Right lobe of liver (tissue), 6 donors: Measurements from ENCODE around the gene GPER1. TPM values are rescaled to one million over a fixed set of nuclear protein-coding genes. Genes with fewer than 3 reads are reported as not detected.
A peak's percentile ranks its signal among the peaks of the same experiment; 100 is the strongest.
"Not testable (repeated sequence)": the region's sequence is repeated elsewhere in the genome, so short reads cannot be mapped to it uniquely, and the experiment has no call there.

ENCODE experiments used
- ATAC-seq, 4 donors: fragments of 200-7000 bp; cut with Tn5 transposase; one replicate each; pipeline ENCODE4 v1.9.1; 2020; ENCODE audit warnings: mild to moderate bottlenecking in 4 of 4, moderate library complexity in 4 of 4
- DNase-seq, 3 donors: peaks; one replicate each; pipeline ENCODE4 v3.0.0-alpha.2; 2020
- H3K27ac ChIP-seq, 3 donors: fragments of 200-600 bp; one replicate each; pipeline ENCODE4 v1.8.0; 2022
- H3K27me3 ChIP-seq, 2 donors: fragments of 200-600 bp; one replicate each; pipeline ENCODE4 v1.8.0; 2022
- H3K36me3 ChIP-seq, 4 donors: fragments of 200-600 bp; sonication (generic) in 1 of 4; one replicate each; pipeline versions ENCODE4 v1.5.1 to v1.8.0; 2017 to 2022; ENCODE audit warnings: control low read depth in 1 of 4
- H3K4me1 ChIP-seq, 4 donors: fragments of 200-600 bp; sonication (generic) in 1 of 4; one replicate each; pipeline versions ENCODE4 v1.5.1 to v1.8.0; 2017 to 2022; ENCODE audit warnings: control low read depth in 1 of 4
- H3K4me3 ChIP-seq, 3 donors: fragments of 200-600 bp; one replicate each; pipeline ENCODE4 v1.8.0; 2022
- H3K9me3 ChIP-seq, 4 donors: fragments of 200-600 bp; sonication (generic) in 1 of 4; one replicate each; pipeline versions ENCODE4 v1.5.1 to v1.8.0; 2017 to 2022; ENCODE audit warnings: control low read depth in 1 of 4
- CTCF ChIP-seq, 4 donors: fragments of 200-600 bp in 3 of 4; fragments of 450-650 bp in 1 of 4; IDR thresholded peaks; one replicate each; pipeline versions ENCODE4 v1.5.1 to v1.8.0; 2016 to 2022; ENCODE audit warnings: antibody characterized with exemption in 4 of 4, mild to moderate bottlenecking in 2 of 4
- POLR2A ChIP-seq: fragments of 450-650 bp; IDR thresholded peaks from one replicate; pipeline ENCODE4 v1.6.1; 2017; ENCODE audit warnings: antibody characterized with exemption, mild to moderate bottlenecking
- WGBS: methylation state at CpG from one replicate; pipeline ENCODE4 v1.1.6; 2018; ENCODE audit warnings: low coverage, low lambda C conversion rate; ENCODE audit not compliant: insufficient coverage; ENCODE audit errors: missing lambda C conversion rate; 5-methylcytosine and 5-hydroxymethylcytosine counted together
- intact Hi-C, 2 donors: fragments of 100-400 bp; cut with DNase I; formaldehyde crosslinking; loops; one replicate each; pipeline versions ENCODE4 v1.11.2 to v1.14.1; 2022
- total RNA-seq, 6 experiments: library from RNA; depleted of rRNA in 2 of 6; stranded (reverse); fragments of >200 nt in 2 of 6; fragmentation: NEBNext Ultra II Directional in 3 of 6; extraction: Animal tissue kit (Norgen Biotek cat#: 25700) in 3 of 6; gene quantifications; one replicate each; pipeline versions ENCODE4 v1.1.0 to v1.2.4, GENCODE V29; 2016 to 2023
- donor health status: DM: no; HTN: yes; CAD: no.
- donor health status: DM: no; HTN: no; CAD: no.
- donor health status: DM: no; HTN: no; CAD: no.
- donor health status: DM: no; HTN: yes; CAD: no.
- donor health status: DM: no; HTN: yes; CAD: no.

Gene GPER1
- total RNA-seq, 6 experiments from 2014 or later = 7.0 to 26.4 (median 11.9) TPM

GRCh38 chr7:1070544-1071011, 17.3 kb upstream of the GPER1 start:
- intact Hi-C loops = no loop called here
- Histone ChIP-seq H3K36me3 (no peaks in the 10 kb centered on the region), H3K27me3 (no peaks in the 10 kb centered on the region), H3K27ac (no peak overlapping the region), H3K9me3 (no peaks in the 10 kb centered on the region), H3K4me3 (no peak overlapping the region), H3K4me1 (peaks cover 0 to 3% (median 0%) of the 10 kb centered on the region in 4 donors)
- 95% methylated on average over 24 of the region's 42 CpGs for WGBS
- ATAC-seq (no peak), DNase-seq (no peak)
- no peak for TF ChIP-seq CTCF (IDR thresholded peaks at IDR 0.05)
- no peak for TF ChIP-seq POLR2A

- H3K27me3 ChIP-seq = no peaks in the 10 kb centered on the region
- no peak for DNase-seq
- H3K4me1 ChIP-seq = no peaks in the 10 kb centered on the region
- H3K36me3 ChIP-seq = no peaks in the 10 kb centered on the region
- no peaks in the 10 kb centered on the region for H3K9me3 ChIP-seq
- no peak overlapping the region for H3K27ac ChIP-seq
- 80% methylated on average over 2 of the region's 19 CpGs for WGBS
- ATAC-seq = peak in 1 of 4 donors; percentile 17
- no peak overlapping the region for H3K4me3 ChIP-seq
- intact Hi-C loops = no loop called here
- TF ChIP-seq POLR2A = no peak
- TF ChIP-seq CTCF (IDR thresholded peaks at IDR 0.05) = no peak
These were observed 16.1 kb upstream of the GPER1 start for GRCh38 chr7:1071731-1072254.

- intact Hi-C loops = no loop called here
- DNase-seq (no peak), ATAC-seq (no peak)
- Histone ChIP-seq H3K9me3 (no peaks in the 10 kb centered on the region), H3K27me3 (no peaks in the 10 kb centered on the region), H3K27ac (no peak overlapping the region), H3K4me3 (no peak overlapping the region), H3K36me3 (no peaks in the 10 kb centered on the region), H3K4me1 (no peaks in the 10 kb centered on the region)
- WGBS = 83% methylated on average over 48 of the region's 61 CpGs
- no peak for TF ChIP-seq POLR2A
- no peak for TF ChIP-seq CTCF (IDR thresholded peaks at IDR 0.05)
These were observed 14.6 kb upstream of the GPER1 start for GRCh38 chr7:1073142-1073977.

- intact Hi-C loops, H3K27me3 ChIP-seq, H3K4me1 ChIP-seq, DNase-seq, H3K27ac ChIP-seq, H3K4me3 ChIP-seq, H3K36me3 ChIP-seq, ATAC-seq, H3K9me3 ChIP-seq: not testable (repeated sequence)
- WGBS = 91% methylated on average over 41 of the region's 43 CpGs
These were observed 13.9 kb upstream of the GPER1 start for GRCh38 chr7:1074018-1074417.
